ENCODE results near the gene COL2A1. TPM values are rescaled to one million over a fixed set of nuclear protein-coding genes. Genes with fewer than 3 reads are reported as not detected.

The COL2A1 gene
- total and polyA plus RNA-seq, 9 of the 15 experiments (the other 6 are each of a cell fraction or from before 2014, with no cell fraction given), result 0.46 TPM; not detected in 8

- no peak for FAIRE-seq
- intact Hi-C loops (cut with micrococcal nuclease) (no loop called here), in situ Hi-C loops (cut with MboI) (no loop called here)
- no peaks in the 10 kb centered on the region for H3K79me2 ChIP-seq (ENCODE audit: control insufficient read depth, insufficient read depth, low read length)
- H2AFZ ChIP-seq (ENCODE audit: low read depth, low read length), result no peak overlapping the region
- no peak for ATAC-seq
- BruUV-seq (replicated peaks), result no TSS peak
- no peak overlapping the region for H3K4me2 ChIP-seq (ENCODE audit: insufficient read depth, low read length)
- TF ChIP-seq BCOR (IDR thresholded peaks at IDR 0.05) (peak; percentile 44; the same call in 1 of the 2 replicates), RBM25 (IDR thresholded peaks at IDR 0.05; ENCODE audit: low read depth, low read length, severe bottlenecking) (peak; percentile 40), E4F1 (CRISPR knock-in tag; IDR thresholded peaks at IDR 0.05; ENCODE audit: borderline replicate concordance) (no peak), ZFP36 (IDR thresholded peaks at IDR 0.05; ENCODE audit: low read depth, low read length, partially characterized antibody) (peak; percentile 56)
- no peak overlapping the region for H3K27ac ChIP-seq (ENCODE audit: extremely low read depth, low read depth, low read length)
- H3K27me3 ChIP-seq (ENCODE audit: control insufficient read depth in 2 of 2, insufficient read depth in 2 of 2, low read length in 2 of 2), result peaks cover 7 to 18% of the 10 kb centered on the region in 2 experiments; a peak in 4 of 5 replicates
- no peak for DNase-seq (ENCODE audit: extremely low read depth in 1 of 4, low spot score in 3 of 4)
- no peaks in the 10 kb centered on the region for H3K36me3 ChIP-seq (ENCODE audit: control insufficient read depth, insufficient read depth, low read length)
- no peaks in the 10 kb centered on the region for H3K9me3 ChIP-seq (replicated peaks; ENCODE audit: control insufficient read depth, insufficient read depth, low read depth, low read length)
- WGBS (ENCODE audit: insufficient coverage, low coverage, missing lambda C conversion rate), result 22% methylated on average over 7 of the region's 7 CpGs
- H4K20me1 ChIP-seq (replicated peaks; ENCODE audit: control insufficient read depth, insufficient read depth, low read length), result no peaks in the 10 kb centered on the region
- H3K9me1 ChIP-seq (ENCODE audit: control insufficient read depth, insufficient read depth, low read length), result no peaks in the 10 kb centered on the region
- H3K4me1 ChIP-seq (replicated peaks in 1 of 2; ENCODE audit: control insufficient read depth in 2 of 2, insufficient read depth in 2 of 2, low read length in 2 of 2), result peaks cover 8 to 17% of the 10 kb centered on the region in 2 experiments
- CTCF ChIA-PET (ENCODE audit: low intra/inter-chr PET ratio), result no interaction called here
- no peak overlapping the region for H3K4me3 ChIP-seq
- POLR2A ChIA-PET, result interaction anchor here (0.6 to 1.1 kb wide), 2 partner anchors 14 to 29 kb away, joined by 3 to 5 read pairs; no protein-coding TSS in a partner anchor
- H3K9ac ChIP-seq (ENCODE audit: insufficient read depth in 1 of 2, low read depth in 2 of 2, low read length in 2 of 2), result peak overlapping the region in 1 of 2 experiments; percentile 14; a peak in 1 of 4 replicates
Measured at GRCh38 chr12:48026060-48026827, 22.0 kb upstream of the COL2A1 start.
